HEK293 (cell line): ENCODE results near the gene BMPR1A.
A peak's percentile ranks its signal among the peaks of the same experiment; 100 is the strongest.
"Not testable (repeated sequence)": the region's sequence is repeated elsewhere in the genome, so short reads cannot be mapped to it uniquely, and the experiment has no call there.

ENCODE experiments used
- CTCF ChIA-PET: fragments of 350-600 bp; formaldehyde crosslinking; extraction: SDS; loops from one replicate; lab custom pipeline; 2021; ENCODE audit warnings: antibody characterized with exemption; lab: Yijun Ruan, JAX
- POLR2A ChIA-PET: fragments of 300-600 bp; formaldehyde crosslinking; extraction: SDS; loops from one replicate; lab custom pipeline; 2020; ENCODE audit warnings: antibody characterized with exemption, inconsistent platforms; lab: Yijun Ruan, JAX
- H3K27ac ChIP-seq: fragments of 200-500 bp; sonication (Bioruptor generic); 2 replicates; pipeline ENCODE4 v1.5.1; 2014; ENCODE audit warnings: low read depth, low read length, control low read depth, inconsistent platforms; ENCODE audit errors: extremely low read depth
- H3K36me3 ChIP-seq, 2 experiments: fragments of 200-500 bp in 1 of 2; sonication (Bioruptor generic) in 1 of 2; 1 replicate in 1 of 2; 2 replicates in 1 of 2; pipeline ENCODE4 v1.5.1; 2014 to 2017; ENCODE audit warnings: inconsistent platforms in 2 of 2, low read length in 2 of 2; ENCODE audit not compliant: control insufficient read depth in 2 of 2, insufficient read depth in 1 of 2
- H3K4me1 ChIP-seq: fragments of 200-500 bp; sonication (Bioruptor generic); 2 replicates; pipeline ENCODE4 v1.5.1; 2014; ENCODE audit warnings: mild to moderate bottlenecking, low read length, inconsistent platforms; ENCODE audit not compliant: control insufficient read depth, insufficient read depth
- H3K4me3 ChIP-seq: 2 replicates; pipeline ENCODE4 v1.5.1; 2011; ENCODE audit warnings: low read depth, mild to moderate bottlenecking, control low read depth, low read length, moderate library complexity
- H3K9me3 ChIP-seq: fragments of 200-500 bp; sonication (Bioruptor generic); 2 replicates; pipeline ENCODE4 v1.5.1; 2014; ENCODE audit warnings: low read depth, low read length, inconsistent platforms; ENCODE audit not compliant: control insufficient read depth, insufficient read depth
- FEZF1 ChIP-seq: fragments of 450-650 bp; formaldehyde crosslinking; IDR thresholded peaks from 2 replicates; pipeline ENCODE4 v1.5.1; 2016; ENCODE audit warnings: missing biosample characterization, missing genetic modification characterization
- GLI2 ChIP-seq: fragments of 450-650 bp; formaldehyde crosslinking; IDR thresholded peaks from 2 replicates; pipeline ENCODE4; 2017; ENCODE audit warnings: missing biosample characterization, missing genetic modification characterization, low read depth, borderline replicate concordance
- GLIS1 ChIP-seq: fragments of 450-650 bp; formaldehyde crosslinking; IDR thresholded peaks from 2 replicates; pipeline ENCODE4 v1.5.1; 2016; ENCODE audit warnings: missing biosample characterization, missing genetic modification characterization
- HOXC10 ChIP-seq: sonication (generic); formaldehyde crosslinking; IDR thresholded peaks from 2 replicates; pipeline ENCODE4 v1.8.1; 2023; ENCODE audit warnings: mild to moderate bottlenecking, missing genetic modification reagents
- KLF1 ChIP-seq: fragments of 450-650 bp; formaldehyde crosslinking; IDR thresholded peaks from 2 replicates; pipeline ENCODE4 v1.5.1; 2016; ENCODE audit warnings: missing biosample characterization, missing genetic modification characterization
- OVOL3 ChIP-seq: fragments of 450-650 bp; formaldehyde crosslinking; IDR thresholded peaks from 2 replicates; pipeline ENCODE4 v1.5.1; 2016; ENCODE audit warnings: missing biosample characterization, missing genetic modification characterization
- PRDM1 ChIP-seq: fragments of 450-650 bp; formaldehyde crosslinking; IDR thresholded peaks from 2 replicates; pipeline ENCODE4; 2016; ENCODE audit warnings: missing biosample characterization, missing genetic modification characterization
- SCRT2 ChIP-seq: fragments of 450-650 bp; formaldehyde crosslinking; IDR thresholded peaks from 2 replicates; pipeline ENCODE4 v1.5.1; 2016; ENCODE audit warnings: missing biosample characterization, missing genetic modification characterization
- ZBTB17 ChIP-seq: fragments of 450-650 bp; formaldehyde crosslinking; IDR thresholded peaks from 2 replicates; pipeline ENCODE4 v1.5.1; 2016; ENCODE audit warnings: missing biosample characterization, missing genetic modification characterization
- ZBTB20 ChIP-seq: fragments of 450-650 bp; formaldehyde crosslinking; IDR thresholded peaks from 2 replicates; pipeline ENCODE4 v1.5.1; 2016; ENCODE audit warnings: missing biosample characterization, missing genetic modification characterization
- ZFP3 ChIP-seq: fragments of 450-650 bp; formaldehyde crosslinking; IDR thresholded peaks from 2 replicates; pipeline ENCODE4 v1.5.1; 2016; ENCODE audit warnings: low read depth, missing biosample characterization, missing genetic modification characterization
- ZNF155 ChIP-seq: fragments of 450-650 bp; formaldehyde crosslinking; IDR thresholded peaks from 2 replicates; pipeline ENCODE4 v1.5.1; 2016; ENCODE audit warnings: missing biosample characterization, missing genetic modification characterization
- ZNF248 ChIP-seq: fragments of 450-650 bp; formaldehyde crosslinking; IDR thresholded peaks from 2 replicates; pipeline ENCODE4 v1.5.1; 2017; ENCODE audit warnings: missing biosample characterization, missing genetic modification characterization
- ZNF341 ChIP-seq: fragments of 450-650 bp; formaldehyde crosslinking; IDR thresholded peaks from 2 replicates; pipeline ENCODE4; 2016; ENCODE audit warnings: low read depth, missing biosample characterization, missing genetic modification characterization
- ZSCAN23 ChIP-seq: fragments of 450-650 bp; formaldehyde crosslinking; IDR thresholded peaks from 2 replicates; pipeline ENCODE4 v1.5.1; 2016; ENCODE audit warnings: missing biosample characterization, missing genetic modification characterization
- TF ChIP-seq, protein P1 (sequence below): fragments of 450-650 bp; formaldehyde crosslinking; IDR thresholded peaks from 2 replicates; pipeline ENCODE4 v1.5.1; 2016; ENCODE audit warnings: missing biosample characterization, missing genetic modification characterization
- TF ChIP-seq, protein P2 (sequence below): fragments of 450-650 bp; formaldehyde crosslinking; IDR thresholded peaks from 2 replicates; pipeline ENCODE4 v1.5.1; 2016; ENCODE audit warnings: missing biosample characterization, missing genetic modification characterization

The BMPR1A gene

DNA sequence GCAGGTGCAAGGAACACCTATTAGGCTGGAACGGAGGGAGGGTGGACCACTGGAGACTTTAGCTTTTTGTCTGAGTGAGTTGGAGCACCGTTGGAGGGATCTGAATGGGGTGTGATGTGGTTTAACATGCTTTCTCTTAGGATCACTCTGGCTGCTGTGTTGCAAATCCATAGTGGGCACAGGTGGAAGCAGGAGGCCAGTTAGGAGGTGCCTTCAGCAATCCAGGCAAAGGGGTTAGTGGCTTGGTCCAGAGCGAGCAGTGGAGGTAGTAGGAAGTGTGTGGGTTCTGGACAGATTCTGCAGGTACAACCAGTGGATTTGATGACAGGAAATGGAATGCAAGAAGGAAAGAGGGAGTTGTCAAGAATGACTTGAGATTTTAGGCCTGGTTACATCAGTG is 106.0 kb downstream of the BMPR1A start:
- Histone ChIP-seq H3K4me1 (peaks cover 23% of the 10 kb centered on the region), H3K36me3 (no peaks in the 10 kb centered on the region; a peak in 1 of 3 replicates), H3K27ac (no peak overlapping the region), H3K4me3 (no peak overlapping the region), H3K9me3 (no peaks in the 10 kb centered on the region)
- TF ChIP-seq SCRT2 = peak; percentile 52; the same call in 1 of the 2 replicates
- TF ChIP-seq ZSCAN23 (tag by site-specific recombination) = no peak
- ChIA-PET POLR2A (no interaction called here), CTCF (interaction anchor here (1.1 kb wide), 1 partner anchor 21 kb away, joined by 3 read pairs; no protein-coding TSS in a partner anchor)

DNA sequence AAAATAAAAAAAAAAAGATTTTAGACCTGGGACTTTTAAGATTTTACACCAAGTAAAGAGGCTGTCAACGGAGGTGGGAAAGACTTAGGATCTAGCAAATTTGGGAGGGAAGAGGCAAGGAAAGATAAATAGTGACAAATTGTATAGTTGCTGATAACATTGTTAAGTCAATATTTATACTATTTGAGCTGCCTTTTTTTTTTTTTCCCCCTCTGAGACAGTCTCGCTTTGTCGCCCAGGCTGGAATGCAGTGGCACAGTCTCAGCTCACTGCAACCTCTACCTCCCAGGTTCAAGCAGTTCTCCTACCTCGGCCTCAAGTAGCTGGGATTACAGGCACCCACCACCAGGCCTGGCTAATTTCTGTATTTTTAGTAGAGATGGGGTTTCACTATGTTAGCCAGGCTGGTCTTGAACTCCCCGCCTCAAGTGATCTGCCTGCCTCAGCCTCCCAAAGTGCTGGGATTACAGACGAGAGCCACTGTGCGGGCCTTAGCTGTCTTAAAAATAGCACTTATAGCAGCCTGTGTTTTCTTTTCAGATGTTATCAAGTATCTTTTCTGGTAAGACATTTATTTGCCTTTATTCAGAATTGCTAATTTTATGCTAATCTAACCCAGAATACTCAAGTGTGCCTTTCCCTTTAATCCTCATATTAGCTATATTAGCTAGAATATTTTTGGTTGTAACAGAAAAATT is 106.5 kb downstream of the BMPR1A start:
- no peak overlapping the region for H3K27ac ChIP-seq
- no peaks in the 10 kb centered on the region for H3K9me3 ChIP-seq
- peaks cover 26% of the 10 kb centered on the region for H3K4me1 ChIP-seq
- TF ChIP-seq, protein P1, sequence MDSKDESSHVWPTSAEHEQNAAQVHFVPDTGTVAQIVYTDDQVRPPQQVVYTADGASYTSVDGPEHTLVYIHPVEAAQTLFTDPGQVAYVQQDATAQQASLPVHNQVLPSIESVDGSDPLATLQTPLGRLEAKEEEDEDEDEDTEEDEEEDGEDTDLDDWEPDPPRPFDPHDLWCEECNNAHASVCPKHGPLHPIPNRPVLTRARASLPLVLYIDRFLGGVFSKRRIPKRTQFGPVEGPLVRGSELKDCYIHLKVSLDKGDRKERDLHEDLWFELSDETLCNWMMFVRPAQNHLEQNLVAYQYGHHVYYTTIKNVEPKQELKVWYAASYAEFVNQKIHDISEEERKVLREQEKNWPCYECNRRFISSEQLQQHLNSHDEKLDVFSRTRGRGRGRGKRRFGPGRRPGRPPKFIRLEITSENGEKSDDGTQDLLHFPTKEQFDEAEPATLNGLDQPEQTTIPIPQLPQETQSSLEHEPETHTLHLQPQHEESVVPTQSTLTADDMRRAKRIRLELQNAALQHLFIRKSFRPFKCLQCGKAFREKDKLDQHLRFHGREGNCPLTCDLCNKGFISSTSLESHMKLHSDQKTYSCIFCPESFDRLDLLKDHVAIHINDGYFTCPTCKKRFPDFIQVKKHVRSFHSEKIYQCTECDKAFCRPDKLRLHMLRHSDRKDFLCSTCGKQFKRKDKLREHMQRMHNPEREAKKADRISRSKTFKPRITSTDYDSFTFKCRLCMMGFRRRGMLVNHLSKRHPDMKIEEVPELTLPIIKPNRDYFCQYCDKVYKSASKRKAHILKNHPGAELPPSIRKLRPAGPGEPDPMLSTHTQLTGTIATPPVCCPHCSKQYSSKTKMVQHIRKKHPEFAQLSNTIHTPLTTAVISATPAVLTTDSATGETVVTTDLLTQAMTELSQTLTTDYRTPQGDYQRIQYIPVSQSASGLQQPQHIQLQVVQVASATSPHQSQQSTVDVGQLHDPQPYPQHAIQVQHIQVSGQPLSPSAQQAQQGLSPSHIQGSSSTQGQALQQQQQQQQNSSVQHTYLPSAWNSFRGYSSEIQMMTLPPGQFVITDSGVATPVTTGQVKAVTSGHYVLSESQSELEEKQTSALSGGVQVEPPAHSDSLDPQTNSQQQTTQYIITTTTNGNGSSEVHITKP (tag by site-specific recombination) = 0 out of 2 replicates have a peak, but pooled peaks have one; percentile 39
- no peak for TF ChIP-seq ZNF248 (tag by site-specific recombination)
- peak; percentile 57; the same call in 1 of the 2 replicates for TF ChIP-seq FEZF1
- TF ChIP-seq GLIS1 = peak; percentile 90
- TF ChIP-seq ZNF155 (tag by site-specific recombination) = no peak
- TF ChIP-seq OVOL3 = no peak
- POLR2A ChIA-PET = interaction anchor here (0.6 kb wide), 1 partner anchor 280 kb away, joined by 7 read pairs; no protein-coding TSS in a partner anchor
- H3K4me3 ChIP-seq = no peak overlapping the region
- no peaks in the 10 kb centered on the region; a peak in 1 of 3 replicates for H3K36me3 ChIP-seq
- CTCF ChIA-PET = interaction anchor here (0.6 to 1.1 kb wide), 2 partner anchors 22 to 76 kb away, joined by 3 read pairs; no protein-coding TSS in a partner anchor

DNA sequence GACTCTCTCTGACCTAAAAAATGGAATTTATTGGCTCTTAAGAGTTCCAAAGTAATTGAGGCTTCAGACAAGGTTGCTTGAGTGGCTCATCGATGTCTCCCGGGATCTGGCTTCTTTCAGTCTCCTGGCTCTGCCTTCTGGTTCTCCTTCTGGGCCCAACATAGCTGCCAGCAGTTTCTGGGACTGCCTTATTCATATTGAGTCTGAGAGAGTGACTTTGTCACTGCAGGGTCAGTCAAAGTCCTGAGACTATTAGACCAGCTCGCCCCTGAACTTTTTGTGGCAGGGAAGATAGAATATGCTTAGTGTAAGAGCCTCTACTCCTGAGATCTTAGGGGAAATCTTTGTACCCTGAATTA is 107.0 kb downstream of the BMPR1A start:
- Histone ChIP-seq H3K27ac (no peak overlapping the region), H3K4me3 (no peak overlapping the region), H3K9me3 (no peaks in the 10 kb centered on the region), H3K36me3 (no peaks in the 10 kb centered on the region; a peak in 1 of 3 replicates), H3K4me1 (peaks cover 31% of the 10 kb centered on the region)
- POLR2A ChIA-PET = interaction anchor here (0.6 kb wide), 1 partner anchor 281 kb away, joined by 7 read pairs; no protein-coding TSS in a partner anchor
- TF ChIP-seq HOXC10 (CRISPR knock-in tag) (no peak), ZBTB17 (tag by site-specific recombination) (peak; percentile 18; the same call in 1 of the 2 replicates), ZNF341 (tag by site-specific recombination) (no peak), GLI2 (no peak)
- CTCF ChIA-PET = interaction anchor here (0.6 to 1.1 kb wide), 2 partner anchors 23 to 76 kb away, joined by 3 read pairs; no protein-coding TSS in a partner anchor

DNA sequence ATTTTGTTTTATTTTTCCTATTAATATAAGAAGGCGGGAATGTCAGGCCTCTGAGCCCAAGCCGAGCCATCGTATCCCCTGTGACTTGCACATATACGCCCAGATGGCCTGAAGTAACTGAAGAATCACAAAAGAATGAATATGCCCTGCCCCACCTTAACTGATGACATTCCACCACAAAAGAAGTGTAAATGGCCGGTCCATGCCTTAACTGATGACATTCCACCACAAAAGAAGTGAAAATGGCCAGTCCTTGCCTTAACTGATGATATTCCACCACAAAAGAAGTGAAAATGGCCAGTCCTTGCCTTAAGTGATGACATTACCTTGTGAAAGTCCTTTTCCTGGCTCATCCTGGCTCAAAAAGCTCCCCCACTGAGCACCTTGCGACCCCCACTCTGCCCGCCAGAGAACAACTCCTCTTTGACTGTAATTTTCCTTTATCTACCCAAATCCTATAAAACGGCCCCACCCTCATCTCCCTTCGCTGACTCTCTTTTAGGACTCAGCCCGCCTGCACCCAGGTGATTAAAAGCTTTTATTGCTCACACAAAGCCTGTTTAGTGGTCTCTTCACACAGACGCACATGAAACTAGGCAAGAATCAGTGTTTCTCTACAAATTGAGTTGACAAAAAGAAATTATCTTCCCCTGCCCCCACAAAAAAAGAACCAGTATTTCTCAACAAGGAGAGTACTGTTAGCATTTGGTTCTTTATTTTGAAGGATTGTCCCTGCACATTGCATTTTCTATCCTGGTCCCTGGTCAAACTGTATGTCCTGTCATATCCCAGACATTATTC is 108.8 kb downstream of the BMPR1A start:
- CTCF ChIA-PET = interaction anchor here (0.6 kb wide), 1 partner anchor 107 kb away, joined by 4 read pairs; no protein-coding TSS in a partner anchor

More for the DNA sequence above, 108.8 kb downstream of the BMPR1A start:
- POLR2A ChIA-PET, H3K27ac ChIP-seq, H3K9me3 ChIP-seq, H3K36me3 ChIP-seq, H3K4me3 ChIP-seq: not testable (repeated sequence)
- TF ChIP-seq KLF1 (tag by site-specific recombination) (peak; percentile 55), PRDM1 (tag by site-specific recombination) (0 out of 2 replicates have a peak, but pooled peaks have one; percentile 18), ZFP3 (tag by site-specific recombination) (0 out of 2 replicates have a peak, but pooled peaks have one; percentile 39), ZBTB20 (tag by site-specific recombination) (peak; percentile 48; the same call in 1 of the 2 replicates)
- TF ChIP-seq, protein P2, sequence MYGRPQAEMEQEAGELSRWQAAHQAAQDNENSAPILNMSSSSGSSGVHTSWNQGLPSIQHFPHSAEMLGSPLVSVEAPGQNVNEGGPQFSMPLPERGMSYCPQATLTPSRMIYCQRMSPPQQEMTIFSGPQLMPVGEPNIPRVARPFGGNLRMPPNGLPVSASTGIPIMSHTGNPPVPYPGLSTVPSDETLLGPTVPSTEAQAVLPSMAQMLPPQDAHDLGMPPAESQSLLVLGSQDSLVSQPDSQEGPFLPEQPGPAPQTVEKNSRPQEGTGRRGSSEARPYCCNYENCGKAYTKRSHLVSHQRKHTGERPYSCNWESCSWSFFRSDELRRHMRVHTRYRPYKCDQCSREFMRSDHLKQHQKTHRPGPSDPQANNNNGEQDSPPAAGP = peak; percentile 20; the same call in 1 of the 2 replicates
- peaks cover 35% of the 10 kb centered on the region for H3K4me1 ChIP-seq
